IMR-90 (cell line): Measurements from ENCODE around the gene CNTN4.

Experiments used
- CTCF ChIP-seq: conservative IDR thresholded peaks from 2 replicates; pipeline ENCODE4 v1.5.1; 2012; ENCODE audit warnings: mild to moderate bottlenecking, low read depth, low read length, improper control_type of control experiment
- POLR2A ChIP-seq: IDR thresholded peaks from 2 replicates; pipeline ENCODE4 v1.6.1; 2012; ENCODE audit warnings: mild to moderate bottlenecking, low read depth, low read length
- SMC3 ChIP-seq: fragments of 150-350 bp; IDR thresholded peaks from 2 replicates; pipeline ENCODE4 v1.6.1; 2016; ENCODE audit warnings: low read depth, mild to moderate bottlenecking, antibody characterized with exemption, low read length, moderate library complexity
- USF2 ChIP-seq: fragments of 150-350 bp; IDR thresholded peaks from 2 replicates; pipeline ENCODE4 v1.6.1; 2017; ENCODE audit warnings: mild to moderate bottlenecking, antibody characterized with exemption, low read length, low read depth

GRCh38 chr3:2246873-2247648, 148.4 kb downstream of the CNTN4 start:
- TF ChIP-seq CTCF: no peak
- TF ChIP-seq POLR2A: no peak
- no peak for TF ChIP-seq SMC3
- TF ChIP-seq USF2: no peak
